Measurements from ENCODE around the gene OR5K4.

OR5K4 gene

DNA sequence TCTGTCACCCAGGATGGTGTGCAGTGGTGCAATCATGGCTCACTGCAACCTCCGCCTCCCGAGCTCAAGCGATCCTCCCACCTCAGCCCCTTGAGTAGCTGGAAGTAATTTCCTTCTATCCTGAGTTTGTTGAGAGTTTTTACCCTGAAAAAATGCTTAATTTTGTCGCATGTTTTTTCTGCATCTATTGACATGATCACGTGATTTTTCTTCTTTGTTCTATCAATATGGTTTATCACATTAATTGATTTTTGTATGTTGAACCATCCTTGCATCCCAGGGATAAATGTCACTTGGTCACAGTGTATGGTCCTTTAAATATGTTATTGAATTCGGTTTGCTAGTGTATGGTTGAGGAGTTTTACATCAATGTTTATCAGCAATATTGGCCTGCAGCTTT is 11.9 kb upstream of the OR5K4 start:
- TF ChIP-seq, protein P1, sequence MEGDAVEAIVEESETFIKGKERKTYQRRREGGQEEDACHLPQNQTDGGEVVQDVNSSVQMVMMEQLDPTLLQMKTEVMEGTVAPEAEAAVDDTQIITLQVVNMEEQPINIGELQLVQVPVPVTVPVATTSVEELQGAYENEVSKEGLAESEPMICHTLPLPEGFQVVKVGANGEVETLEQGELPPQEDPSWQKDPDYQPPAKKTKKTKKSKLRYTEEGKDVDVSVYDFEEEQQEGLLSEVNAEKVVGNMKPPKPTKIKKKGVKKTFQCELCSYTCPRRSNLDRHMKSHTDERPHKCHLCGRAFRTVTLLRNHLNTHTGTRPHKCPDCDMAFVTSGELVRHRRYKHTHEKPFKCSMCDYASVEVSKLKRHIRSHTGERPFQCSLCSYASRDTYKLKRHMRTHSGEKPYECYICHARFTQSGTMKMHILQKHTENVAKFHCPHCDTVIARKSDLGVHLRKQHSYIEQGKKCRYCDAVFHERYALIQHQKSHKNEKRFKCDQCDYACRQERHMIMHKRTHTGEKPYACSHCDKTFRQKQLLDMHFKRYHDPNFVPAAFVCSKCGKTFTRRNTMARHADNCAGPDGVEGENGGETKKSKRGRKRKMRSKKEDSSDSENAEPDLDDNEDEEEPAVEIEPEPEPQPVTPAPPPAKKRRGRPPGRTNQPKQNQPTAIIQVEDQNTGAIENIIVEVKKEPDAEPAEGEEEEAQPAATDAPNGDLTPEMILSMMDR (conservative IDR thresholded peaks at IDR 0.05; ENCODE audit: control insufficient read depth, insufficient read depth, low read depth, low read length), result no peak
- no peak for DNase-seq (ENCODE audit: low read depth)
- no peak overlapping the region for H3K4me3 ChIP-seq (ENCODE audit: control insufficient read depth, low read depth, low read length)

DNA sequence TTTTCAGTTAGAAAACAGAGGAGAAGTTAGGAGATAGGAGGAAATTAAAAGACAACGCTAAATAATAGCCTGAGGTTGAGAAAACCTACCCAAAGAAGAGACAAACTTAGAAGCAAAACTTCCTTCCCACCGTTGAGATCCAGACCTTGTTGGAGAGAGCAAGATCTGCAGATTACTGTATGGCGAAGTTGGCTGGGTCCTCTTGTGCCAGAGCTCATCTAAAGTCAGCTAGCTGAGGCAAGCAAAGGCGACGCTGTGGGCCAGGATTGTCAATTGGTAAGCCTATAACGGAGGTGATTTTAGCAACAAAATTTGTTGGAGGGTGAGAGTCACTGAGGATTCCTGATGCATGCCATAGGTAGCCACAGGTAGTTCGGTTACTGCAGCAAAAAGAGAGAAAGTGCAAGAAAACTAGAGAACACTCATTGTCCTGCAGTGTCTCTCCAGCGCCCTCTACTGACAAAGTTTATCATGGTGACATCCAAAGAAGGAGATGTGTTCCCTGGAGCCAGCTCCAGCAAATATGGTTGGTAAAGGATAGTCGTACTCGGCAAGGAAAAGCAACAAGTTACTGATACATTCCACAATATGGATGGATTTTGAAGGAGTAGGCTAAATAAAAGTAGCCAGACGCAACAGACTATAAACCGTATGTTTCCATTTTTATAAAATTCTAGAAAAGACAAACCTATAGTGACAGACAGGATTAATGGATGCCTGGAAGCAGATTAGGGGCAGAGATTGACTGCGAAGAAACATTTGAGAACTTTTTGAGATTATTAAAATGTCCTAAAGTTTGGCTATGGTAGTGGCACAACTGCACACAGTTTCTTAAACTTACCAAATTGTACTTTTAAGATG is 9.8 kb upstream of the OR5K4 start:
- no peak overlapping the region for H3K4me3 ChIP-seq (ENCODE audit: control insufficient read depth, low read depth, low read length)
- peak; percentile 35 for DNase-seq (ENCODE audit: low read depth)
- TF ChIP-seq, protein P1 (conservative IDR thresholded peaks at IDR 0.05; ENCODE audit: control insufficient read depth, insufficient read depth, low read depth, low read length), result peak; percentile 62

DNA sequence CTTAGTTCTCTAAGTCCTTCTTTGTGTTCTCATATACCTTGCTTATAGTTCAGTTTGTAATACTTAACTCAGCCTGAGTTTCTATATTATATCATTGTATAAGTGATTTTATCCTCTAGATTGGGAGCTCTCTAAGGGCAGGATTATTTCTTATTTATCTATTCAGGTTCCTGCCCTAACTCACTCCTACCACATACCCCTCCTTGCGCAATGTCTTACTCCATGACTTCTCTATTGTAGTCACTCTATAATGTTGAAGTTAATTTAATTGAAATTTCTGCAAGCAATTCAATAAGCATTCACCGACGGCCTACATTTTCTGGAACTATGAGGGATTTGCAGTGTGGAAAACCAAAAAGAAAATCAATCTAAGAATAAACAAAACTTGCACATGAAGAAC is 3.6 kb upstream of the OR5K4 start:
- TF ChIP-seq, protein P1 (conservative IDR thresholded peaks at IDR 0.05; ENCODE audit: control insufficient read depth, insufficient read depth, low read depth, low read length), result no peak
- no peak overlapping the region for H3K4me3 ChIP-seq (ENCODE audit: control insufficient read depth, low read depth, low read length)
- no peak for DNase-seq (ENCODE audit: low read depth)

DNA sequence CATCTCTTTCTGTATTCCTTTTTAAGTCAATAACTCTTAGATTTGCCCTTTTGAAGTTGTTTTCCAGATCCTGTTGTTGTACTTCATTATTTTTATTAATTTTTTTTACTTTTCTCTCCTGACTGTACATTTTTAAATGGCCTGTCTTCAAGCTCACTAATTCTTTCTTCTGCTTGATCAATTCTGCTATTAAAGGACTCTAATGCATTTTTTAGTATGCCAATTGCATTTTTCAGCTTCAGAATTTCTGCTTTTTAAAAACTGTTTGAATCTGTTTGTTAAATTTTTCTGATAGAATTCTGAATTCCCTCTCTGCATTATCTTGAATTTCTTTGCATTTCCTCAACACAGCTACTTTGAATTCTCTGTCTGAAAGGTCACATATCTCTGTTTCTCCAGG is 5.6 kb downstream of the OR5K4 start:
- DNase-seq (ENCODE audit: low read depth), result no peak
- no peak overlapping the region for H3K4me3 ChIP-seq (ENCODE audit: control insufficient read depth, low read depth, low read length)
- TF ChIP-seq, protein P1 (conservative IDR thresholded peaks at IDR 0.05; ENCODE audit: control insufficient read depth, insufficient read depth, low read depth, low read length), result no peak

DNA sequence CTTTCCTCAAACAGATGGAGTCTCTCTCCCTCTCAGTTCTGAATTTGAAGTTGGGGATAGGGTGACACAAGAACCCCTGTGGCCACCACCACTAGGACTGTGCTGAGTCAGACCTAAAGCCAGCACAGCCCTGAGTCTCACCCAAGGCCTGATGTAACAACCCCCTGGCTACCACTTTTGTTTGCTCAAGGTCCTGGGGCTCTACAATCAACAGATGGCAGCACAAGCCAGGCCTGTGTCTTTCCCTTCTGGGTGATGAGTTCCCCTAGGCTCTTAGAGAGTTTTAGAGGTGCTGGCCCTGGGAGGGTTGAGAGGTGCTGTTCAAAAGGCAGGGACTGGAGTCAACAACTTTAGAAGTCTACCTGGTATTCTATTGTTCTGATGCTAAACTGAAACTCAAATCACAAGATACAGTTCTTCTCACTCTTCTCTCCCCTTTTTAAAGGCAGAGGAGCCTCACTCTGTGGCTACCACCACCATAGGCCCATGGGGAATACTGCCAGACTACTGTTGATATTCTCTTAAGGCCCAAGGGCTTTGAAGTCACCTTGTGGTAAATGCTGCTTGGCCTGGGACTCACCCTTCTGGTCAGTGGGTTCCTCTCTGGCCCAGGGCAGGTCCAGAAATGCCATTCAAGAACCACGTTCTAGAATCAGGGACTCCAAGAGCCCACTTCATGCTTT is 6.5 kb downstream of the OR5K4 start:
- DNase-seq (ENCODE audit: low read depth), result no peak
- H3K4me3 ChIP-seq (ENCODE audit: control insufficient read depth, low read depth, low read length), result no peak overlapping the region
- TF ChIP-seq, protein P1 (conservative IDR thresholded peaks at IDR 0.05; ENCODE audit: control insufficient read depth, insufficient read depth, low read depth, low read length), result no peak

DNA sequence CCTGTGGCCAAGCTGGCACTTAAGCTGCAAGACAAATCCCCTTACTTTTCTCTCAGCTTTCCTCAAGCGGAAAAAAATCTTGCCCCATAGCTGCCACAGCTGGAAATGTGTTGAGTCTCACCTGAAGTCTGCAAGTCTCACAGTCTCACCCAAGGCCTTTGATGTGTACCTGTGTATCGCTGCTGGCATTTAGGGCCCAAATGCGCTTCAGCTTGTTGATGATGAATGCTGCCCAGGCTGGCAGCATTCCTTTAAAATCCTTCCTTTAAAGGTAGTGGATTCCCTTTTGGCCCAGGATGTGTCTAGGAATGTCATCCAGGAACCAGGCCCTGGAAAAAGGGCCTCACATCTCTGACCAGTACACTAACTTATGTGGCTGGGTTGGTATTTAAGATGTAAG is 7.0 kb downstream of the OR5K4 start:
- H3K4me3 ChIP-seq (ENCODE audit: control insufficient read depth, low read depth, low read length), result no peak overlapping the region
- DNase-seq (ENCODE audit: low read depth), result no peak
- TF ChIP-seq, protein P1 (conservative IDR thresholded peaks at IDR 0.05; ENCODE audit: control insufficient read depth, insufficient read depth, low read depth, low read length), result no peak

All from fibroblast of mammary gland (primary cell).